H9 (cell line): Measurements from ENCODE around the gene OPRPN. TPM values are rescaled to one million over a fixed set of nuclear protein-coding genes. Genes with fewer than 3 reads are reported as not detected.

Experiments
- DNase-seq: peaks from one replicate; pipeline ENCODE4 v3.0.0-alpha.2; 2017
- H2AFZ ChIP-seq: one replicate; pipeline ENCODE4 v1.6.1; 2013; ENCODE audit warnings: mild to moderate bottlenecking, low read length, control low read depth, moderate library complexity
- H2AK5ac ChIP-seq: 2 replicates; pipeline ENCODE4 v1.6.1; 2013; ENCODE audit warnings: low read length, control low read depth, mixed read lengths; ENCODE audit not compliant: insufficient read length
- H2BK120ac ChIP-seq: one replicate; pipeline ENCODE4 v1.6.1; 2013; ENCODE audit warnings: low read depth, mild to moderate bottlenecking, low read length, control low read depth, inconsistent platforms; ENCODE audit not compliant: poor library complexity, severe bottlenecking
- H2BK12ac ChIP-seq: 2 replicates; pipeline ENCODE4 v1.6.1; 2013; ENCODE audit warnings: low read length, control low read depth, mixed read lengths, low read depth; ENCODE audit not compliant: insufficient read length
- H2BK15ac ChIP-seq: 2 replicates; pipeline ENCODE4 v1.6.1; 2013; ENCODE audit warnings: low read depth, low read length, control low read depth
- H2BK20ac ChIP-seq: one replicate; pipeline ENCODE4 v1.6.1; 2013; ENCODE audit warnings: low read depth, mild to moderate bottlenecking, low read length, control low read depth, inconsistent platforms; ENCODE audit not compliant: poor library complexity, severe bottlenecking
- H2BK5ac ChIP-seq: 2 replicates; pipeline ENCODE4 v1.6.1; 2013; ENCODE audit warnings: low read length, control low read depth, mixed read lengths; ENCODE audit not compliant: insufficient read length
- H3K14ac ChIP-seq: 2 replicates; pipeline ENCODE4 v1.6.1; 2013; ENCODE audit warnings: low read length, control low read depth; ENCODE audit not compliant: insufficient read depth
- H3K18ac ChIP-seq: 2 replicates; pipeline ENCODE4 v1.6.1; 2013; ENCODE audit warnings: low read depth, mild to moderate bottlenecking, mixed read lengths, low read length, control low read depth; ENCODE audit not compliant: insufficient read length
- H3K23ac ChIP-seq: 2 replicates; pipeline ENCODE4 v1.6.1; 2013; ENCODE audit warnings: low read length, control low read depth, mixed read lengths, low read depth; ENCODE audit not compliant: insufficient read length
- H3K23me2 ChIP-seq: 2 replicates; pipeline ENCODE4 v1.6.1; 2013; ENCODE audit warnings: low read depth, mild to moderate bottlenecking, mixed read lengths, low read length, control low read depth; ENCODE audit not compliant: insufficient read length, poor library complexity, severe bottlenecking
- H3K27ac ChIP-seq: 2 replicates; pipeline ENCODE4 v1.5.1; 2013; ENCODE audit warnings: low read length, control low read depth, mixed read lengths, low read depth; ENCODE audit not compliant: insufficient read length
- H3K27me3 ChIP-seq: 2 replicates; pipeline ENCODE4 v1.6.1; 2013; ENCODE audit warnings: low read length, control low read depth, inconsistent platforms; ENCODE audit not compliant: insufficient read depth
- H3K4ac ChIP-seq: 2 replicates; pipeline ENCODE4 v1.6.1; 2013; ENCODE audit warnings: low read depth, mild to moderate bottlenecking, control low read depth, inconsistent platforms, low read length, moderate library complexity
- H3K4me1 ChIP-seq: 2 replicates; pipeline ENCODE4 v1.6.1; 2013; ENCODE audit warnings: low read length, control low read depth, inconsistent platforms; ENCODE audit not compliant: insufficient read depth
- H3K4me2 ChIP-seq: 2 replicates; pipeline ENCODE4 v1.6.1; 2013; ENCODE audit warnings: low read length, control low read depth, mixed read lengths; ENCODE audit not compliant: insufficient read length, insufficient read depth
- H3K56ac ChIP-seq: 2 replicates; pipeline ENCODE4 v1.6.1; 2013; ENCODE audit warnings: low read depth, mild to moderate bottlenecking, mixed read lengths, low read length, control low read depth; ENCODE audit not compliant: insufficient read length
- H3K79me1 ChIP-seq: 2 replicates; pipeline ENCODE4 v1.6.1; 2013; ENCODE audit warnings: low read depth, mild to moderate bottlenecking, moderate library complexity, low read length, control low read depth, inconsistent platforms; ENCODE audit not compliant: insufficient read depth, poor library complexity, severe bottlenecking
- H3K79me2 ChIP-seq: 2 replicates; pipeline ENCODE4 v1.6.1; 2013; ENCODE audit warnings: low read length, control low read depth, inconsistent platforms; ENCODE audit not compliant: insufficient read depth
- H3K9ac ChIP-seq: 2 replicates; pipeline ENCODE4 v1.6.1; 2013; ENCODE audit warnings: low read length, control low read depth, mixed read lengths; ENCODE audit not compliant: insufficient read length; ENCODE audit errors: extremely low read depth
- H3K9me3 ChIP-seq: one replicate; pipeline ENCODE4 v1.6.1; 2013; ENCODE audit warnings: low read depth, low read length, inconsistent platforms; ENCODE audit not compliant: control insufficient read depth
- H3T11ph ChIP-seq: one replicate; pipeline ENCODE4 v1.6.1; 2013; ENCODE audit warnings: mild to moderate bottlenecking, low read length, control low read depth, inconsistent platforms
- H4K20me1 ChIP-seq: one replicate; pipeline ENCODE4 v1.6.1; 2013; ENCODE audit not compliant: control insufficient read depth, insufficient read length, insufficient read depth
- H4K5ac ChIP-seq: 2 replicates; pipeline ENCODE4 v1.6.1; 2013; ENCODE audit warnings: low read depth, mild to moderate bottlenecking, mixed read lengths, low read length, control low read depth; ENCODE audit not compliant: insufficient read length
- H4K8ac ChIP-seq: replicated peaks from 2 replicates; pipeline ENCODE4 v1.6.1; 2013; ENCODE audit warnings: low read length, control low read depth, mixed read lengths, low read depth; ENCODE audit not compliant: insufficient read length
- H4K91ac ChIP-seq: 2 replicates; pipeline ENCODE4 v1.6.1; 2013; ENCODE audit warnings: low read depth, mild to moderate bottlenecking, moderate library complexity, mixed read lengths, low read length, control low read depth; ENCODE audit not compliant: insufficient read length
- H3K27ac Mint-ChIP-seq, 3 experiments: 2 replicates in 2 of 3; 3 replicates in 1 of 3; pipeline ENCODE4 v1.8.0; 2020 to 2021; ENCODE audit warnings: mixed read lengths in 3 of 3, mild to moderate bottlenecking in 1 of 3, moderate library complexity in 1 of 3
- H3K27me3 Mint-ChIP-seq: 2 replicates; pipeline ENCODE4 v1.8.0; 2021; ENCODE audit warnings: low read depth, mild to moderate bottlenecking, moderate library complexity, mixed read lengths
- H3K36me3 Mint-ChIP-seq, 3 experiments: 2 replicates in 2 of 3; 3 replicates in 1 of 3; pipeline ENCODE4 v1.8.0; 2020 to 2021; ENCODE audit warnings: low read depth in 3 of 3, mixed read lengths in 3 of 3; ENCODE audit not compliant: insufficient read depth in 1 of 3
- H3K4me1 Mint-ChIP-seq, 2 experiments: 2 replicates each; pipeline ENCODE4 v1.8.0; 2020; ENCODE audit warnings: mixed read lengths in 2 of 2
- H3K4me3 Mint-ChIP-seq, 2 experiments: 2 replicates in 1 of 2; 3 replicates in 1 of 2; pipeline ENCODE4 v1.8.0; 2020 to 2021; ENCODE audit warnings: mild to moderate bottlenecking in 2 of 2, mixed read lengths in 2 of 2, moderate library complexity in 1 of 2
- H3K9me3 Mint-ChIP-seq, 2 experiments: 2 replicates in 1 of 2; 3 replicates in 1 of 2; pipeline ENCODE4 v1.8.0; 2020; ENCODE audit warnings: mild to moderate bottlenecking in 2 of 2, mixed read lengths in 2 of 2, moderate library complexity in 1 of 2
- WGBS: extraction: QIAGEN DNeasy Blood & Tissue Kit; methylation state at CpG from one replicate; pipeline ENCODE4 v1.1.7; 2013; ENCODE audit warnings: missing lambda C conversion rate, low lambda C conversion rate, mixed read lengths; ENCODE audit not compliant: insufficient read length; ENCODE audit errors: extremely low coverage; 5-methylcytosine and 5-hydroxymethylcytosine counted together
- total RNA-seq: library from RNA; stranded (reverse); gene quantifications from 2 replicates; pipeline ENCODE4 v1.2.1, GENCODE V29; 2021
- TF ChIP-seq, protein P1 (sequence below): fragments of 200-600 bp; sonication (generic); conservative IDR thresholded peaks from 3 replicates; pipeline ENCODE4 v1.8.0; 2021; ENCODE audit warnings: antibody characterized with exemption, mild to moderate bottlenecking

The OPRPN gene
- total RNA-seq, 1 experiment from 2014 or later: not detected

DNA sequence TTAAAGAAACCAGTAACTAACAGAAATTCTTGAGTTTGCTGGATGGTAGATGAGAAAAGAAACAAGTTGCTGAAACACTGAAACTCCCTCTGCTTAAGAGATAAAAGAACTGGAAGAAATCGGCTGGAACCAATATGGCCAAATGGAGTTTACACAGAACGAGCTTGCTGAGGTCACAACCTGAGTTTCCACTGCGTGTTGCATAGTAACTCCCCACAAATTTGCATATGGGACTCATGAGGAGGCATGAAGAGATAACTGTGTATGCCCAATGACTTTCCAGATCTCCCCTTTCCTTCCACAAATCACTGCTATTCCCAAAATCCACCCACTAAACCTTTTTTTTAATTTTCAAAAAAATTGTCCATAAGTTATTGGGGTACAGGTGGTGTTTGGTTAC, 25.0 kb upstream of the OPRPN start:
- no peak overlapping the region for H3K14ac ChIP-seq
- no peak overlapping the region for H2BK5ac ChIP-seq
- H2BK15ac ChIP-seq: no peak overlapping the region
- H2AFZ ChIP-seq: no peak overlapping the region
- no peaks in the 10 kb centered on the region for H3K79me1 ChIP-seq
- H4K20me1 ChIP-seq: no peaks in the 10 kb centered on the region
- no peak overlapping the region for H3K18ac ChIP-seq
- Mint-ChIP-seq H3K4me3 (no peak overlapping the region), H3K4me1 (peaks cover 0 to 3% of the 10 kb centered on the region in 2 experiments; a peak in 1 of 4 replicates), H3K27ac (no peak overlapping the region), H3K36me3 (peaks cover 0 to 4% (median 0%) of the 10 kb centered on the region in 3 experiments; a peak in 1 of 7 replicates), H3K9me3 (peaks cover 0 to 3% of the 10 kb centered on the region in 2 experiments; a peak in 2 of 5 replicates), H3K27me3 (no peaks in the 10 kb centered on the region)
- no peak overlapping the region for H4K5ac ChIP-seq
- no CpG with 5 or more reads among the region's 3 CpGs for WGBS
- no peak overlapping the region for H3K56ac ChIP-seq
- no peak overlapping the region for H3K23ac ChIP-seq
- no peak overlapping the region for H4K8ac ChIP-seq
- no peak overlapping the region for H2BK20ac ChIP-seq
- no peaks in the 10 kb centered on the region for H3K9me3 ChIP-seq
- H3K27ac ChIP-seq: no peak overlapping the region
- DNase-seq: no peak
- H3K9ac ChIP-seq: no peak overlapping the region
- TF ChIP-seq, protein P1, sequence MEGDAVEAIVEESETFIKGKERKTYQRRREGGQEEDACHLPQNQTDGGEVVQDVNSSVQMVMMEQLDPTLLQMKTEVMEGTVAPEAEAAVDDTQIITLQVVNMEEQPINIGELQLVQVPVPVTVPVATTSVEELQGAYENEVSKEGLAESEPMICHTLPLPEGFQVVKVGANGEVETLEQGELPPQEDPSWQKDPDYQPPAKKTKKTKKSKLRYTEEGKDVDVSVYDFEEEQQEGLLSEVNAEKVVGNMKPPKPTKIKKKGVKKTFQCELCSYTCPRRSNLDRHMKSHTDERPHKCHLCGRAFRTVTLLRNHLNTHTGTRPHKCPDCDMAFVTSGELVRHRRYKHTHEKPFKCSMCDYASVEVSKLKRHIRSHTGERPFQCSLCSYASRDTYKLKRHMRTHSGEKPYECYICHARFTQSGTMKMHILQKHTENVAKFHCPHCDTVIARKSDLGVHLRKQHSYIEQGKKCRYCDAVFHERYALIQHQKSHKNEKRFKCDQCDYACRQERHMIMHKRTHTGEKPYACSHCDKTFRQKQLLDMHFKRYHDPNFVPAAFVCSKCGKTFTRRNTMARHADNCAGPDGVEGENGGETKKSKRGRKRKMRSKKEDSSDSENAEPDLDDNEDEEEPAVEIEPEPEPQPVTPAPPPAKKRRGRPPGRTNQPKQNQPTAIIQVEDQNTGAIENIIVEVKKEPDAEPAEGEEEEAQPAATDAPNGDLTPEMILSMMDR: no peak
- H4K91ac ChIP-seq: no peak overlapping the region
- no peaks in the 10 kb centered on the region for H3K23me2 ChIP-seq
- H3T11ph ChIP-seq: no peak overlapping the region
- H2AK5ac ChIP-seq: no peak overlapping the region
- H3K79me2 ChIP-seq: no peaks in the 10 kb centered on the region
- H2BK12ac ChIP-seq: no peak overlapping the region
- H3K4me1 ChIP-seq: no peaks in the 10 kb centered on the region
- no peak overlapping the region for H3K4ac ChIP-seq
- H3K4me2 ChIP-seq: no peak overlapping the region
- no peaks in the 10 kb centered on the region for H3K27me3 ChIP-seq
- no peak overlapping the region for H2BK120ac ChIP-seq
